Neural crest cell (in vitro differentiated cells): ENCODE results near the gene TREX2. TPM values are rescaled to one million over a fixed set of nuclear protein-coding genes. Genes with fewer than 3 reads are reported as not detected.

Source experiments
- DNase-seq: peaks from one replicate; pipeline ENCODE4 v3.0.0; 2021; ENCODE audit warnings: low read depth, mixed read lengths, low spot score
- H3K27ac Mint-ChIP-seq: one replicate; pipeline ENCODE4 v1.8.0; 2021; ENCODE audit warnings: mild to moderate bottlenecking, mixed read lengths; ENCODE audit not compliant: unreplicated experiment
- H3K27me3 Mint-ChIP-seq: 2 replicates; pipeline ENCODE4 v1.8.0; 2021; ENCODE audit warnings: low read depth, mild to moderate bottlenecking, mixed read lengths
- H3K36me3 Mint-ChIP-seq: 2 replicates; pipeline ENCODE4 v1.8.0; 2021; ENCODE audit warnings: low read depth, mild to moderate bottlenecking, mixed read lengths
- H3K4me1 Mint-ChIP-seq: 2 replicates; pipeline ENCODE4 v1.8.0; 2021; ENCODE audit warnings: mixed read lengths
- H3K4me3 Mint-ChIP-seq: one replicate; pipeline ENCODE4 v1.8.0; 2021; ENCODE audit warnings: mild to moderate bottlenecking, mixed read lengths
- H3K9me3 Mint-ChIP-seq: 2 replicates; pipeline ENCODE4 v1.8.0; 2021; ENCODE audit warnings: mixed read lengths
- CTCF ChIP-seq: fragments of 200-600 bp; sonication (generic); conservative IDR thresholded peaks from 2 replicates; pipeline ENCODE4 v1.5.0; 2021; ENCODE audit warnings: antibody characterized with exemption, mild to moderate bottlenecking
- total RNA-seq: library from RNA; stranded (reverse); gene quantifications from 2 replicates; pipeline ENCODE4 v1.2.1, GENCODE V29; 2021

TREX2 gene
- total RNA-seq, 1 donor from 2014 or later: 0.77 TPM

- H3K4me1 Mint-ChIP-seq: no peaks in the 10 kb centered on the region
- DNase-seq: no peak
- TF ChIP-seq CTCF: no peak
- peaks cover 3% of the 10 kb centered on the region for H3K9me3 Mint-ChIP-seq
- no peaks in the 10 kb centered on the region for H3K36me3 Mint-ChIP-seq
- no peak overlapping the region for H3K27ac Mint-ChIP-seq
- peaks cover 3% of the 10 kb centered on the region for H3K27me3 Mint-ChIP-seq
- H3K4me3 Mint-ChIP-seq: no peak overlapping the region
Observed at GRCh38 chrX:153433161-153433680, 12.6 kb downstream of the TREX2 start.

- no peaks in the 10 kb centered on the region for H3K4me1 Mint-ChIP-seq
- H3K4me3 Mint-ChIP-seq: no peak overlapping the region
- peaks cover 6% of the 10 kb centered on the region for H3K9me3 Mint-ChIP-seq
- H3K27me3 Mint-ChIP-seq: peaks cover 3% of the 10 kb centered on the region
- DNase-seq: no peak
- H3K27ac Mint-ChIP-seq: no peak overlapping the region
- H3K36me3 Mint-ChIP-seq: no peaks in the 10 kb centered on the region
- no peak for TF ChIP-seq CTCF
Observed at GRCh38 chrX:153430796-153431195, 15.1 kb downstream of the TREX2 start.

- peaks cover 6% of the 10 kb centered on the region for H3K9me3 Mint-ChIP-seq
- TF ChIP-seq CTCF: no peak
- no peak overlapping the region for H3K27ac Mint-ChIP-seq
- DNase-seq: no peak
- H3K27me3 Mint-ChIP-seq: peaks cover 3% of the 10 kb centered on the region
- H3K4me1 Mint-ChIP-seq: no peaks in the 10 kb centered on the region
- no peak overlapping the region for H3K4me3 Mint-ChIP-seq
- H3K36me3 Mint-ChIP-seq: no peaks in the 10 kb centered on the region
Observed at GRCh38 chrX:153426204-153426603, 19.7 kb downstream of the TREX2 start.

- peaks cover 3% of the 10 kb centered on the region for H3K9me3 Mint-ChIP-seq
- TF ChIP-seq CTCF: no peak
- no peak for DNase-seq
- H3K27ac Mint-ChIP-seq: no peak overlapping the region
- peaks cover 3% of the 10 kb centered on the region for H3K27me3 Mint-ChIP-seq
- no peak overlapping the region for H3K4me3 Mint-ChIP-seq
- H3K36me3 Mint-ChIP-seq: no peaks in the 10 kb centered on the region
- no peaks in the 10 kb centered on the region for H3K4me1 Mint-ChIP-seq
Observed at GRCh38 chrX:153423652-153424051, 22.2 kb downstream of the TREX2 start.

GRCh38 chrX:153421856-153422255, 24.0 kb downstream of the TREX2 start:
- H3K27me3 Mint-ChIP-seq: no peaks in the 10 kb centered on the region
- no peak for DNase-seq
- peaks cover 5% of the 10 kb centered on the region for H3K4me1 Mint-ChIP-seq
- no peak for TF ChIP-seq CTCF
- no peaks in the 10 kb centered on the region for H3K36me3 Mint-ChIP-seq
- no peaks in the 10 kb centered on the region for H3K9me3 Mint-ChIP-seq
- no peak overlapping the region for H3K27ac Mint-ChIP-seq
- no peak overlapping the region for H3K4me3 Mint-ChIP-seq
